Natural killer cell treated with Interleukin-12 subunit alpha and Interleukin-12 subunit beta and Interleukin-15 and Interleukin-18, amount 100 ng/mL, for 72 hours (primary cell): ENCODE results near the gene SPPL2C. TPM values are rescaled to one million over a fixed set of nuclear protein-coding genes. Genes with fewer than 3 reads are reported as not detected.

ENCODE experiments used
- ATAC-seq, 2 donors: fragments of 150-1000 bp; cut with Tn5 transposase in 1 of 2; sonication (Bioruptor Pico), chemical (Tn5 transposase) in 1 of 2; 2 replicates each; pipeline ENCODE4 v1.10.0; 2021
- DNase-seq: peaks from one replicate; pipeline ENCODE4 v3.0.0; 2022; ENCODE audit warnings: low spot score
- H3K27ac Mint-ChIP-seq, 2 donors: 1 replicate in 1 of 2; 2 replicates in 1 of 2; pipeline ENCODE4 v1.8.0; 2022; ENCODE audit warnings: mixed read lengths in 2 of 2, mild to moderate bottlenecking in 1 of 2, moderate library complexity in 1 of 2
- H3K27me3 Mint-ChIP-seq, 2 donors: 1 replicate in 1 of 2; 2 replicates in 1 of 2; pipeline ENCODE4 v1.8.0; 2022; ENCODE audit warnings: mixed read lengths in 2 of 2
- H3K36me3 Mint-ChIP-seq: one replicate; pipeline ENCODE4 v1.8.0; 2022; ENCODE audit warnings: mixed read lengths
- H3K4me1 Mint-ChIP-seq, 2 donors: 1 replicate in 1 of 2; 2 replicates in 1 of 2; pipeline ENCODE4 v1.8.0; 2022; ENCODE audit warnings: low read depth in 2 of 2, mixed read lengths in 2 of 2, mild to moderate bottlenecking in 1 of 2
- H3K4me3 Mint-ChIP-seq: one replicate; pipeline ENCODE4 v1.8.0; 2022; ENCODE audit warnings: mixed read lengths
- H3K9me3 Mint-ChIP-seq: 2 replicates; pipeline ENCODE4 v1.8.0; 2022; ENCODE audit warnings: mixed read lengths
- total RNA-seq, 2 donors: library from RNA; stranded (reverse); gene quantifications; one replicate each; pipeline ENCODE4 v1.2.3, GENCODE V29; 2022

The SPPL2C gene
- total RNA-seq, 2 donors from 2014 or later = not detected

GRCh38 chr17:45837603-45838002, 7.1 kb upstream of the SPPL2C start:
- no peaks in the 10 kb centered on the region for H3K4me1 Mint-ChIP-seq
- no peaks in the 10 kb centered on the region for H3K36me3 Mint-ChIP-seq
- no peak overlapping the region for H3K4me3 Mint-ChIP-seq
- H3K27me3 Mint-ChIP-seq = peaks cover 0 to 4% of the 10 kb centered on the region in 2 donors
- H3K9me3 Mint-ChIP-seq = no peaks in the 10 kb centered on the region
- no peak for ATAC-seq
- no peak overlapping the region for H3K27ac Mint-ChIP-seq
- DNase-seq = no peak

- Mint-ChIP-seq H3K4me1 (no peaks in the 10 kb centered on the region), H3K4me3 (no peak overlapping the region), H3K9me3 (no peaks in the 10 kb centered on the region), H3K27me3 (peaks cover 0 to 2% of the 10 kb centered on the region in 2 donors), H3K36me3 (no peaks in the 10 kb centered on the region), H3K27ac (no peak overlapping the region)
- ATAC-seq = no peak
- DNase-seq = no peak
These were observed 5.9 kb upstream of the SPPL2C start for GRCh38 chr17:45838751-45839295.

DNA sequence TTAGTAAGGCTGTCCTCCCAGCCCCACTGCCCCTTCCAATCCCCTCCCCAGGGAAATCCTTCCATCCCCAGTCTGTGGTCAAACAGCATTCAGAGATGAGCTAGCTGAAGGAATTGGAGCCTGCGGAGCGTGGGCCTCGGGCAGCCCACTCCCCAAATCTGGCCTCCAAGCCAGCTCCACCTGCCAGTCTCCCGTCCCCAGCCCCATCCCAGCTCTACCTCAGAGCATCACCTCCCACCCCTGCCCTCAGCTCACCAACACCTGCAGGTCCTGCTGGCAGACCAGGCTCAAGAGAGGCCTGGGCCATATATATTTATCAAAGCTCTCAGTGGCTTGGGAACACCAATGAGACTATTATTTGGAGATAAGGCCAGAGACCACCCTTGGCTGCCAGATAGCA, 5.2 kb upstream of the SPPL2C start:
- no peaks in the 10 kb centered on the region for H3K9me3 Mint-ChIP-seq
- H3K36me3 Mint-ChIP-seq = no peaks in the 10 kb centered on the region
- H3K4me1 Mint-ChIP-seq = no peaks in the 10 kb centered on the region
- ATAC-seq = no peak
- H3K4me3 Mint-ChIP-seq = no peak overlapping the region
- peaks cover 0 to 2% of the 10 kb centered on the region in 2 donors for H3K27me3 Mint-ChIP-seq
- no peak for DNase-seq
- no peak overlapping the region for H3K27ac Mint-ChIP-seq

DNA sequence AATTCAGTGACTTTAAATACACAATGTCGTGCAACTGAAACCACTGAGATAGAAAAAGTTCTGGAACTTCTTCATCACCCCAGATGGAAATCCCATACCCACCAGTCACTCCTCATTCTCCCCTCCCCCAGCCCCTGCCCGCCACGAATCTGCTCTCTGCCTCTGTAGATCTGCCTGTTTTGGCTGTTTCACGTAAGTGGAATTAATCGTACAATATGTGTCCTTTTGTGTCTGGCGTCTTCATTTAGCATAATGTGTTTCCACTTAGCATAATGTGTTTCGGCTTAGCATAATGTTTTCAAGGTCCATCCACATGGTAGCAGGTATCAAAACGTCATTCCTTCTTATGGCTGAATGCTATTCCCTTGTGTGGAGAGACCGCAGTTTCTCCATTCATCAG, 3.5 kb upstream of the SPPL2C start:
- peak; percentile 51 for DNase-seq
- Mint-ChIP-seq H3K4me1 (no peaks in the 10 kb centered on the region), H3K4me3 (no peak overlapping the region), H3K36me3 (no peaks in the 10 kb centered on the region), H3K27ac (no peak overlapping the region), H3K9me3 (no peaks in the 10 kb centered on the region), H3K27me3 (peaks cover 0 to 2% of the 10 kb centered on the region in 2 donors)
- no peak for ATAC-seq

DNA sequence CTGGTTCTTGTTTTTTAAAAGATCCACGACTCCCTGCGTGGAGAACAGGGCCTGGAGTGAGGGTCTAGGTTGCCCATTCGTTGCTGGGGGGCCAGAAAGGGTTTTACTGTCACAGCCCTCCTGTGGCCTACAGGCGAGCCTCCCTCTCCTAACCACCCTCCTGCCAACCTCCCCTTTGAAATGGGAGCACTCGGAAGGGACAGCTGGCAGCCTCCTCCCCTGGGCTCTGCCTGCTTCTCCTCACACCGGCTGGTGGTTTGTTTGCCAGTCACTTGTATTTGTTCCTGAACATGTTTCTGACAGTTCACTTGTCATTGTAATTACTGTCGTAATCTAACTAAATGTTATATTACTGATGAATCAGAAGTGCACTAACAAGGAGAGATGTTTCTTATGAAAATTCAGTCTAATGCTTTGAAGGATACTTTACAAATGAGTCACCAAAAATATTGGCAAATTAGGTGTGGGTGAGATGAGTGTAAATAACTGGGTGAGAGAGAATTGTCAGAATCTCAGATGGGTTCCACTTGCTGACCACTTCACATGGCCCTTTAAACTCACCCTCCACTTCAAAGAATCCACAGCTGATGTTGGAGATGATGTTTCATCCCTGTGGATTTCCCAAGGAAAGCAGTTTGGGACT, 2.7 kb upstream of the SPPL2C start:
- DNase-seq (peak; percentile 47), ATAC-seq (no peak)
- no peaks in the 10 kb centered on the region for H3K36me3 Mint-ChIP-seq
- no peaks in the 10 kb centered on the region for H3K9me3 Mint-ChIP-seq
- H3K27ac Mint-ChIP-seq = no peak overlapping the region
- peaks cover 0 to 2% of the 10 kb centered on the region in 2 donors for H3K27me3 Mint-ChIP-seq
- no peak overlapping the region for H3K4me3 Mint-ChIP-seq
- no peaks in the 10 kb centered on the region for H3K4me1 Mint-ChIP-seq

- H3K9me3 Mint-ChIP-seq = no peaks in the 10 kb centered on the region
- DNase-seq = peak; percentile 25
- H3K36me3 Mint-ChIP-seq = no peaks in the 10 kb centered on the region
- H3K27ac Mint-ChIP-seq = no peak overlapping the region
- peaks cover 0 to 5% of the 10 kb centered on the region in 2 donors for H3K27me3 Mint-ChIP-seq
- no peak overlapping the region for H3K4me3 Mint-ChIP-seq
- H3K4me1 Mint-ChIP-seq = no peaks in the 10 kb centered on the region
- ATAC-seq = no peak
These were observed 959 bp upstream of the SPPL2C start for GRCh38 chr17:45843722-45844121.

DNA sequence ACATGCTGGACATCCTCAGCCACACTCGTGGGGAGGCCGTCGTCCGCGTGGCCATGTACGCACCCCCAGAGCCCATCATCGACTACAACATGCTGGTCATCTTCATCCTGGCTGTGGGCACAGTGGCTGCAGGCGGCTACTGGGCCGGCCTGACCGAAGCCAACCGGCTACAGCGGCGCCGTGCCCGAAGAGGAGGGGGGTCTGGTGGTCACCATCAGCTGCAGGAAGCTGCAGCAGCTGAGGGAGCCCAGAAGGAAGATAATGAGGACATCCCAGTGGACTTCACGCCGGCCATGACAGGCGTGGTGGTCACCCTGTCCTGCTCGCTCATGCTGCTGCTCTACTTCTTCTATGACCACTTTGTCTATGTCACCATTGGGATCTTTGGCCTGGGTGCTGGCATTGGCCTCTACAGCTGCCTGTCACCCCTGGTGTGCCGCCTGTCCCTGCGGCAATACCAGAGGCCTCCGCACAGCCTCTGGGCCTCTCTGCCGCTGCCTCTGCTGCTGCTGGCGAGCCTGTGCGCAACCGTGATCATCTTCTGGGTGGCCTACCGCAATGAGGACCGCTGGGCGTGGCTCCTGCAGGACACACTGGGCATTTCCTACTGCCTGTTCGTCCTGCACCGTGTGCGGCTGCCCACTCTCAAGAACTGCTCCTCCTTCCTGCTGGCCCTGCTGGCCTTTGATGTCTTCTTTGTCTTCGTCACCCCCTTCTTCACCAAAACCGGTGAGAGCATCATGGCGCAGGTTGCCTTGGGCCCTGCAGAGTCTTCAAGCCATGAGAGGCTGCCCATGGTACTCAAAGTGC, 900 bp downstream of the SPPL2C start:
- Mint-ChIP-seq H3K27ac (no peak overlapping the region), H3K4me3 (no peak overlapping the region), H3K36me3 (no peaks in the 10 kb centered on the region), H3K9me3 (no peaks in the 10 kb centered on the region), H3K27me3 (peaks cover 0 to 5% of the 10 kb centered on the region in 2 donors), H3K4me1 (no peaks in the 10 kb centered on the region)
- DNase-seq = peak; percentile 56
- no peak for ATAC-seq

DNA sequence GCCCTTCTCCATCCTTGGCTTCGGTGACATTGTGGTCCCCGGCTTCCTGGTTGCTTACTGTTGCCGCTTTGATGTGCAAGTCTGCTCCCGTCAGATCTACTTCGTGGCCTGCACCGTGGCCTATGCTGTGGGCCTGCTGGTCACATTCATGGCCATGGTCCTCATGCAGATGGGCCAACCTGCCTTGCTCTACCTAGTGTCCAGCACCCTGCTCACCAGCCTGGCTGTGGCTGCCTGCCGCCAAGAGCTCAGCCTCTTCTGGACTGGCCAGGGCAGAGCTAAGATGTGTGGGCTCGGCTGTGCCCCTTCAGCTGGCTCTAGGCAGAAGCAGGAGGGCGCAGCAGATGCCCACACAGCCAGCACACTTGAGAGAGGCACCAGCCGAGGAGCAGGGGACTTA, 1.5 kb downstream of the SPPL2C start:
- Mint-ChIP-seq H3K27ac (no peak overlapping the region), H3K4me3 (no peak overlapping the region), H3K9me3 (no peaks in the 10 kb centered on the region), H3K4me1 (no peaks in the 10 kb centered on the region), H3K36me3 (no peaks in the 10 kb centered on the region), H3K27me3 (peaks cover 0 to 5% of the 10 kb centered on the region in 2 donors)
- ATAC-seq (no peak), DNase-seq (peak; percentile 60)

DNA sequence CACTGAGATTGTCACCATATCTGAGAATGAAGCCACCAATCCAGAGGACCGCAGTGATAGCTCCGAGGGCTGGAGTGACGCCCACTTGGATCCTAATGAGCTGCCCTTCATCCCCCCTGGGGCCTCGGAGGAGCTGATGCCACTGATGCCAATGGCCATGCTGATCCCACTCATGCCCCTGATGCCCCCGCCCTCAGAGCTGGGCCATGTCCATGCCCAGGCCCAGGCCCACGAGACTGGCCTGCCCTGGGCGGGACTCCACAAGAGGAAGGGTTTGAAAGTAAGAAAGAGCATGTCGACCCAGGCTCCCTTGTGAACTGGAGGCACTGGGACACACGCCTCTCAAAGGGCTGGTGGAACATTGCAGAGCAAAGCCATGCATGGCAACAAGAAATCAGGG, 2.0 kb downstream of the SPPL2C start:
- H3K4me1 Mint-ChIP-seq = no peaks in the 10 kb centered on the region
- DNase-seq (peak; percentile 50), ATAC-seq (no peak)
- H3K27ac Mint-ChIP-seq = no peak overlapping the region
- peaks cover 0 to 5% of the 10 kb centered on the region in 2 donors for H3K27me3 Mint-ChIP-seq
- H3K4me3 Mint-ChIP-seq = no peak overlapping the region
- H3K9me3 Mint-ChIP-seq = no peaks in the 10 kb centered on the region
- H3K36me3 Mint-ChIP-seq = no peaks in the 10 kb centered on the region

GRCh38 chr17:45847101-45847500, 2.4 kb downstream of the SPPL2C start:
- no peak overlapping the region for H3K4me3 Mint-ChIP-seq
- H3K27me3 Mint-ChIP-seq = peaks cover 0 to 5% of the 10 kb centered on the region in 2 donors
- no peaks in the 10 kb centered on the region for H3K36me3 Mint-ChIP-seq
- ATAC-seq = no peak
- peak; percentile 0 for DNase-seq
- no peak overlapping the region for H3K27ac Mint-ChIP-seq
- no peaks in the 10 kb centered on the region for H3K9me3 Mint-ChIP-seq
- no peaks in the 10 kb centered on the region for H3K4me1 Mint-ChIP-seq

DNA sequence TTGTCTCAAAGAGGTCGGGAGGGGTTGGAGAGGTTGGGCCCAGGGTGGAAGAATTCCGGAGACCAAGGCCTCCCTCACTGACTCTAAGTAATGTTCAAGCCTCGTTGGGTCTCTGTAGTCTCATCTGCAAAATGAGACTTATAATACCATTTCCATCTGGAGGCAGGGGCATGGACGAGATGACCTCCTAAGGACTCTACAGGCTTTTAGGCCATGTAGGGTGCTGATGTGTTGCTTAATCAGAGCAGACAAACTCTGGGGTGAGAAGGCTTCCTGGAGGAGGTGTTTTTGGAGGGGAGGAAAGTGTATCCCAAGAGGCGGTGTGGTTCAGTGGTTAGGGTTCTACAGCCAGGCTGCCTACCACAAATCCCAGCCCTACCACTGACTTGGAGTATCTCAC, 3.1 kb downstream of the SPPL2C start:
- H3K4me3 Mint-ChIP-seq = no peak overlapping the region
- H3K36me3 Mint-ChIP-seq = no peaks in the 10 kb centered on the region
- peaks cover 0 to 6% of the 10 kb centered on the region in 2 donors for H3K27me3 Mint-ChIP-seq
- peaks cover 2 to 4% of the 10 kb centered on the region in 2 donors for H3K4me1 Mint-ChIP-seq
- DNase-seq = peak; percentile 15
- H3K9me3 Mint-ChIP-seq = no peaks in the 10 kb centered on the region
- H3K27ac Mint-ChIP-seq = no peak overlapping the region
- no peak for ATAC-seq

DNA sequence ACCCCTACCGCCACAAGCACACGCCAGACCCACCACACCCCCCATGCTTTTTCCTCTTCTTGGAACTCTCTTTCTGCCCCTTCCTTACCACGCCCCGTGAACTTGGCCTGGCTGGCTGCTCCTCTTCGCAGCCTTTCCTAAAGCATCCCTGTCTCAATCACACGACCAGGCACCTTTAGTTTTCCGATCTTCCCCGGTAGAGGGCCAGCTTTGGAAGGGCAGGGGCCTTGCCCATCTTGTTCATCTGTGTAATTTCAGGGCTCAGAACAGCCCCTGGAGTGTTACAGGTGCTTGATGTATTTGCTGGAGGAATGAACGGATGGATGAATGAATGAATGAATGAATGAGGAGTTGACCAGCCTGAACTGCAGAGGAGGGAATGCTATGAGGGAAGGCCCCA, 3.7 kb downstream of the SPPL2C start:
- H3K36me3 Mint-ChIP-seq = no peaks in the 10 kb centered on the region
- no peaks in the 10 kb centered on the region for H3K9me3 Mint-ChIP-seq
- no peak for ATAC-seq
- peaks cover 2 to 4% of the 10 kb centered on the region in 2 donors for H3K4me1 Mint-ChIP-seq
- H3K27ac Mint-ChIP-seq = no peak overlapping the region
- DNase-seq = no peak
- peaks cover 0 to 6% of the 10 kb centered on the region in 2 donors for H3K27me3 Mint-ChIP-seq
- no peak overlapping the region for H3K4me3 Mint-ChIP-seq

DNA sequence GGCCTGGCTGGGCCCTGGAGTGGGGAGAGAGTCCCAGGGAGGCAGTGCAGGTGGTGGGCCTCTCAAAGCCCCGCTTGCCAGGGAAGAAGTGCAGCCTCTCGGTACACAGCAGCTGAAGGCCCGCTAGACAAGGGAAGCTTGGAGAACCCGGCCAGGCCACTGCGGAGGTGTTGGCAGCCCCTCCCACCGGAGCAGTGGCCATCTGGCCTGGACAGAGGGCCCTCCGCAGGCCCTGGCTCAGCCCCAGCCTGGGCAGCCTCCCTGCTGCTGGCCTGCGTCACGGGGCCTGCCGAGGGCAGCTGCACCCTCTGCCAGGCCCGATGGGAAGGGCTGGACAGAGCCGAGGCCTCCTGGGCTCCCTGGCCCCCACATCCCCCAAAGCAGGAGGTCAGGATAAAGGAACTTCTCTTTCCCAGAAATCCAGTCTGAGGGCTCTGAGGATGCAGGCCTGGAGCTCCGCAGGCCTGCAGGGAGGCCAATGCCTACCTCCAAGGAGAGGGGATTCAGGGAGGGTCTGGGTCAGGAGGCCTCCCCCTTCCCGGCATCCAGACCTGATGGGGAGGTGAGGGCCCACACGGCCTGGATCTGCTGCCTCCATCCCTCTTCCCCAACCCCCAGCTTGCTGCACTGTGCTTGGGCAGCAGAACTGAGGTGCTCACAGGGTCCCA, 4.3 kb downstream of the SPPL2C start:
- Mint-ChIP-seq H3K4me1 (peaks cover 2 to 4% of the 10 kb centered on the region in 2 donors), H3K27me3 (peaks cover 0 to 6% of the 10 kb centered on the region in 2 donors), H3K4me3 (no peak overlapping the region), H3K9me3 (no peaks in the 10 kb centered on the region), H3K27ac (no peak overlapping the region), H3K36me3 (no peaks in the 10 kb centered on the region)
- ATAC-seq = no peak
- DNase-seq = peak; percentile 56

GRCh38 chr17:45849536-45849990, 4.9 kb downstream of the SPPL2C start:
- peaks cover 2 to 4% of the 10 kb centered on the region in 2 donors for H3K4me1 Mint-ChIP-seq
- no peak overlapping the region for H3K27ac Mint-ChIP-seq
- H3K4me3 Mint-ChIP-seq = no peak overlapping the region
- ATAC-seq = peak in 1 of 2 donors; percentile 19
- peaks cover 0 to 10% of the 10 kb centered on the region in 2 donors for H3K27me3 Mint-ChIP-seq
- no peaks in the 10 kb centered on the region for H3K36me3 Mint-ChIP-seq
- DNase-seq = peak; percentile 35
- H3K9me3 Mint-ChIP-seq = no peaks in the 10 kb centered on the region
